HG03064 (cell line): ENCODE measurements around the gene FMN2.
"Not testable (repeated sequence)": the region's sequence is repeated elsewhere in the genome, so short reads cannot be mapped to it uniquely, and the experiment has no call there.

Experiments
- ATAC-seq: cut with Tn5 transposase; IDR thresholded peaks from one replicate; pipeline ENCODE4 v1.9.1; 2021; ENCODE audit warnings: low read depth; ENCODE audit not compliant: unreplicated experiment

FMN2 gene

GRCh38 chr1:240244968-240245628 lies 153.4 kb downstream of the FMN2 start:
- ATAC-seq = no peak

- ATAC-seq = no peak
Measured at GRCh38 chr1:240245629-240246020, 153.9 kb downstream of the FMN2 start.

GRCh38 chr1:240247899-240248298 lies 156.2 kb downstream of the FMN2 start:
- no peak for ATAC-seq

GRCh38 chr1:240254006-240254405 lies 162.3 kb downstream of the FMN2 start:
- ATAC-seq = no peak

DNA sequence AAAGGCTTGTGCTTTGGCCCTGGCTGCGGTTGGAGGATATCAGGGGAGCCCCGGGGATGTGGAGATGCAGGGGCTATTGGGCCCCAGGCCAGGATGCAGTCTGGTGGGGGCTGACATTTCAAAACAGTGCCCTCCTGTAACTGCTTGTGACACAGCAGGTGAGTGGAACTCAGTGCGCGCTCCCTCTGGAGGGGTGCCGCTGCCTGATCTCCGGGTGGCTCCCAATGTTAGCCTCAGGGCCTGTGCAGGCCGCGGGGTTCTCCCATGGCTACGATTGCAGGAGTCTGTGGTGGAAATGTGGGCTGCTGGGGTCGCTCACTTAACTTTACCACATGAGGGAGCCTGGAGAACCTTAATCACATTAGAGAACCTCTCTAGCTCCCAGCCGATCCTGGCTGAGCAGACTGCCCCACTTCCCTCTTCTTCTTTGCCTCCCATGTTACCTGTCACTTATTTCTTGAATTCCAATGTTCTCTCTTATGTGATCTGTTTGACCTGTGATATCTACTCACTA lies 163.2 kb downstream of the FMN2 start:
- no peak for ATAC-seq

DNA sequence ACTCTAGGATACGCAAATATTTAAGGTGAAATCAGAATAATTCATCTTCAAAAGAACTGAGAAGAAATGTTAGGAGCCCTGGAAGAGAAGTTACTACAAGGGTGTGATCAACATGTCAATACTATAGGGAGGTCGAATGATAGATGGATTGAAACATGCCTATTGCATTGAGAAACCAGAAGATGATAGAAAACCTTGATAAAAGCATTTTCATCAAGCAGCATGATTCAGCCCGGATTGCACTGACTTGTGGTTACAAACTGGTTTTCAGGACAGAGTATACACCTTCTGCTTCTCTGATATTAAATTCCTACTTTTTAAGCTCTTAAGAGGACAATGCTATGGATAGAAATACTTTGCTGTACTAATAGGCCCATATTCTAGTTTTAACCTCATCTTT lies 164.2 kb downstream of the FMN2 start:
- no peak for ATAC-seq

DNA sequence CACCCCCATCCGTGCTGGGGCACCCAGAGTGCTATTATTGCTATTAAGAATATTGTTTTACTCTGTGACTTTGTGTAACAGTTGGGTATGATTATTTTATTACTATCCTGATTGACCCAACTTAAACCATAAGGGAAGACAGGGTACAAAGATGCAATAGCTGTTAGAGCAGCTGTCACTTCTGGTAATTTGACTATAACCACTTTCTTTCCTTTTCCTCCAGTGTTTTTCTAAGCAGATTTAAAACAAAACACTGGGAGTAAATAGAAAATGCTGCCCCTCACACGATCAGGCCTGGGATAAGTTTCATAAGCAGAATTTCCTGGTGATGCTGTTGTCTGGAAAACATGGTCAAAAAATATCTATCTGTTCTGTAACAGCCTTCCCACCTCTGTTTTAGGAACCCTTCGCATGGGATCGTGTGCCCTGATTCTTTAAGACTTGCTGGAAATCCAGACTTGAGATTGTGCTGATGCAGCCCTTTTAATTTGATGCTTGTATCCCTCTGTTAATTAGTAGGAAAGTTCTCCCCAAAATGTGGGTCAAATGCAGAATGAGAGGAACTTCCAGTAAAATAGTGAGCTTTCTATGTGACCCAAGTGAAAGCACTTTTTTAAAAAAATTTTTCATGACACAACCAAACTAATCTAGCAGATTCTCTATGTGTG lies 165.3 kb downstream of the FMN2 start:
- no peak for ATAC-seq

DNA sequence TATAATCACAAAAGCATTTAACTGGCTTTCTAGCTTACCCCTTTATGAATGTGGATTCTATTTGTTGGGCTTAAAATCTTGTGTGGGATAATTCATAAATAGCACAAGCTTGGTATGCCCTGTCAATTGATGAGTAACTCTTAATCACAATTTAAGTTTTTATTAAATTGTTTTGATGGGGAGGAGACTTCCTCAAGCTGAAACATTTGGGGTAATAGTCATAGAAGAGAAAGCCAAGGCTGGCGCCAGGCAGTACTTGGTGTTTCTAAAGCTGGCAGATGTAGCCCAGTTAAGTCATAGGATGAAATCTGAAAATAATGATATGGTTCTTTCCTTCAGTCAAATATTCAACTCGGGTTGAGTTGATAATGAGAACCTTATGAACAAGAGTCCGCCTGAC lies 167.2 kb downstream of the FMN2 start:
- no peak for ATAC-seq

GRCh38 chr1:240264494-240264893 lies 172.8 kb downstream of the FMN2 start:
- ATAC-seq = not testable (repeated sequence)

DNA sequence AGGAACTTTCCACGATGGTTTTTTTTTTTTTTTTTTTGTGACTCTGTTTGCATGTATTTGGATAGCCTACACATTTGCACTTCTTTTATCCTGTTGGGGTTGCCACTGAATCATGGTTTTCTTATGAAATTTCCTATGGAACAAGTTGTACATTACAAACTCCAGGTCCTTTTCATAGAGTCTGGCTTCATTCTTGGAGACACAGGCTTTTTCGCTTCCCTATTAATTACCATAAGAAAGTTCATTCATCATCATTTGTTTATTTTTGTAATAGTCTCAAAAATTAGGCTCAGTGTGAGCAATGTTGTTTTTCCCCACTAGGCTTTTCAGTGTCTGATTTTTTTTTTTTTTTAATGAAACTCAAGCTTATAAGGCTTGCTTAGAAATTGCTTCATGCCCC lies 179.4 kb downstream of the FMN2 start:
- no peak for ATAC-seq

GRCh38 chr1:240274569-240274968 lies 182.9 kb downstream of the FMN2 start:
- ATAC-seq = no peak

GRCh38 chr1:240275219-240275618 lies 183.5 kb downstream of the FMN2 start:
- ATAC-seq = not testable (repeated sequence)

DNA sequence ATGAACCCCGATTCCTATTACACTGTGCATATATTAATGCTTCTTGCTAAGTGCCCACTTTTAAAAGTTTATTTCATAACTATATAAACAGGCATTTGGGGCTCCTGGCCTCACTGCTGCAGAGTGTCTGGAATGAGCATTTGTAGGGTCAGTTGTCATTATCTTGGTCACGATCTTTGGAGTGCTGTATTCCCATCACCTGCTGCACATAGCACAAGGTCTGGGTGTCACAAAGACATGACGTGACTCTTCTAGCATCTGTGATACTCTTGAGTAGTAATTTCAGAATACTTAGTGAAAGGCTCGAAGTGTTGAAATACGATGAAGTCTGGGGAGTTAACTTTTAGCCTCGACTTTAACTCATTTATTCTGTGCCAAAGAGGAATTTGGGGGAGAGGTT lies 186.4 kb downstream of the FMN2 start:
- no peak for ATAC-seq

DNA sequence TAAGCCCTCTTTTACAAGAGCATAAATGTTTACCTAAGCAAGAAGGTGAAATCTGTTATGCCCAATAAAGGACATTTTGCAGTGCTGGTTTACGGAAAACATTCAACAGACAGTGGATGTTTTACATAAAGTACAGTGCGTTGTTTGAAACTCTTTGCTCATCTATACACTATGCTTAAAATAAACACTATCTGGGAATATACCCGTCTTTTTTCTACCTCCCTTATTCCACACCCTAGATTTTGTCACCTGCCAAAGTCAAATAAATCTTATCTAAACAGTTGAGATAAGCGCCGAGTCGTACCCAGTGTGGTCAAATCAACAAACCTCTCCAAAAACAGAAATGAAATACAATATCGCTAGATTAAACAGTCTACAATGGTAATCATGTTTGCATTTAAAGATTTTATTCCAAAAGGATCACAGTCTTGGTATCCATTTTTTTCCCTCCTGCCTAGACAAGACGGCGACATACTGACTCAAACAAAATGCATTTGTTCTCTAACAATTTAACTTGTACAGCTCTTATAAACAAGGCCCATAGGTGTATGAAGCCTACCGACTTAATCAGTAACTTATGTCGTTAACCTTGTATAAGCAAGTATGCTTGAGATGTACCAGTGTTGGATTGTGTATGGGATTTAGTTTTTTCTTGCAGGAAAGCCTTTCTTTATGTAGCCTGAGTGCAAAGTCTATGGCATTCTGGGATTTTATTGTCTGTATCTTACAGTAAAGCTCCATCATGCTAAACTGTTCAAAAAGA lies 189.1 kb downstream of the FMN2 start:
- ATAC-seq = no peak

GRCh38 chr1:240282061-240282830 lies 190.6 kb downstream of the FMN2 start:
- no peak for ATAC-seq

DNA sequence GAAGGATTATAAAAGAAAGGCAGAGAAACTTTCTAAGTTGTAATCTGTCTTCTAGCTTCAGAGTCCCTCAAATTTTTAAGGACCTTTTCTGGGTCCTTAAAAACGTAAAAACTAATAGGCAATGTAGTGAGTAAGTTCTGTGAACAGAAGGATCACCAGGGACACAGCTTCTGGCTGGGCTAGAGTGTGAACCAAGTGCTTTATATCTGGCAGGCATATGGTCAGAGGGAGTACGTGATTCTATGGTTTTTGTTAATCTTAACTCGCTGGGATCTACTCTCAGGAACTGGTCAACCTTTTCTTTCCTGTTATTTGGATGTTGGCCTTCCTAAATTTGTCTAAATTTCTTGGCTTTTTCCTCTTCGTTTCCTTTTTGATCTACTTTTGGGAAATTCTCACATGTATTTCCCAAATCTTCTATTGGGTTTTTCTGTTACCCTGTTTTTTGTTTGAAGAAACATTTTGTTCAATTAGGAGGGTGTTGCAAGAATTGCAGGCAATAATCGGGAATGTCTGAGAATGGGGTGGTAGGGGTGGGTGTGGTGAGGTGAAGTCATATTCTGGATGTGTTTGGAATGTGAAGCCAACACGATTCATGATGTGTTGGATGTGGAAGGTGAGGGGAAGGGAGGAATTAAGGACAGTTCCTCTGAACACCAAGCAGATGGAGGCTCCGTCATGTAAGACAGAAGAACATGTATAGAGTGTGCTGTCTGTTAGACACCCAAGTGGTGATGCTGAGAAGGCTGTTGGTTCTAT lies 193.2 kb downstream of the FMN2 start:
- ATAC-seq = no peak

GRCh38 chr1:240285540-240285939 lies 193.9 kb downstream of the FMN2 start:
- ATAC-seq = no peak

DNA sequence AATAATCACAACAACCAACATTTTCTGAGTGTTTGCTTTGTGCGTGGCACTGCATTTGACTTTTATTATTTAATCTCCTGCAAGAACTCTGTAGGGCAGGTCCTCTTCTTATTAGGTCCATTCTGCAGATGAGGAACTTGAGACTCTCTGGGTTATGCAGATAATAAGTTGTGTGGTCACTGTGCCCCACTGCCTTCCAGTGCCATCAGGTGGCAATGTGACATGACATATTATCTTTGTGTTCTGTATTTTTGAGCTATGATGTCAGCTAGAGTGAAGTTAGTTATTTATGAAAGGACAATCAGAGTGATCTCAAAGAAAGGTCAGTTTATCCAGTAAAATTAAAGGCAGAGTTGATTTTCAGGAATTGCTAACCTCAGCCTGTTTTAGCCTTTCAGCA lies 196.0 kb downstream of the FMN2 start:
- ATAC-seq = no peak

GRCh38 chr1:240293706-240294105 lies 202.0 kb downstream of the FMN2 start:
- no peak for ATAC-seq

DNA sequence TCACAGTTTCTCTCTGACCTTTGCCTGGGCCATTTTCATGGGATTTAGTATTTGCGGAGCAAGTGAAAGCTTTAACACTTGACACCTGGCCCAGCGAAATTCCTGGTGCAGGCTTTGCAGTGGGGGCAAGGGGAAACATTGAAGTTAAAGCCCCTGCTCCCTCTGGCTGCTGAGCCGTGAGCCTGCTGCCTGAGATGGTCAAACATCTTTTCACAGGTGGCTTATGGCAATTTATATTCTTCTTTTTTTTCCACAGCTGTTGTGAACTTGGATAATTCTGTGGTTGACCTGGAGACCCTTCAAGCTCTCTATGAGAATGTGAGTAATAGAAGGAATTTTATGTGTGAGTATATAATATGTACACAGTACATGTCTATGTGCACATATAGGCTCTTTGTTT lies 202.9 kb downstream of the FMN2 start:
- no peak for ATAC-seq
